SIG-M5 treated with dmso at 0.1 percent for 504 hours (cell line): Measurements from ENCODE around the gene PRTG.
A peak's percentile ranks its signal among the peaks of the same experiment; 100 is the strongest.
"Not testable (repeated sequence)": the region's sequence is repeated elsewhere in the genome, so short reads cannot be mapped to it uniquely, and the experiment has no call there.

Experiments used
- DNase-seq: peaks from one replicate; lab custom pipeline; 2025; ENCODE audit not compliant: unreplicated experiment; lab: John Stamatoyannopoulos, UW

Gene PRTG

DNA sequence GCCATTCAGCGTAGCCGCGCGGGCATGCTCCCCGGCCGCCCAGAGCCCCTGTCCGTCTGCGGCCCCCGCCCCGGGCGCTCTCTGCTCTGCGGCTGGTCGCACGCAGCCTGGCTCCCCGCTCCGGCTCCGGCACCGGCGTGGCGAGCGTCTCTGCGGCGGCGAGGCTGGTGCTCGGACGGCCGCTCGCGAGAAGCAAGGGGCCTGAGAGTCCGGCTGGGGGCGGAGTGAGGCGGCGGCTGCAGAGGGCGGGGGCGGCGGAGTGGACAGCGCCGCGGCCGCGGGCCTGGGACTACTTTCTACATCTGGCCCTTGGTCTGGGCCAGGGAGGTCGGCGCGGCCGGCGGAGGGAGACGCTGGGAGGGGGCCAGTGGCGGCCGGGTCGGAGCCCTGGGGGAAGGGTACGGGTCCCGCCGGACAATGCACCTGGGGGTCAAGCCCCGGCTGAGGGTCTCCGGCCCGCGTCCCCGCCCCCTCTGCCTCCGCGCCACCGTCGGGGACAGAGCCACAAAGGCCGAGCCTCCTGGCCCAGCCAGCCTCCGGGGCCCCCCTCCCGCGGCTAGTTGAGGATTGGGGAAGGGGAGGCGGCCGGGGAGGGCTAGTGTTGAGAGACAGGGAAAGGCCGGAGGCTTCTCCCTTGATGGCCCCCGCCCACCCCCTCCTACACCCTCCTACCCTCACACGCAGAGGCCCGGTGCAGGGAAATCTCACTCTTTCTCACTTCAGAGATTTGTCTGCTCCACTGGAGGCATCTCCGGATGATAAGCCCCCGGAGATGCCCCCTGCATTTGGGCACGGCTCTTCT lies at the start of gene PRTG:
TSS of gene PRTG (minus strand) at position 226 of the 802 bp plus-strand sequence. CDS start at position 5, 221 bp downstream.
- no peak for DNase-seq

- no peak for DNase-seq
These were observed 48.8 kb upstream of the PRTG start for GRCh38 chr15:55791551-55792400.

GRCh38 chr15:55789066-55789660 lies 46.2 kb upstream of the PRTG start:
- no peak for DNase-seq

- no peak for DNase-seq
These were observed 43.4 kb upstream of the PRTG start for GRCh38 chr15:55786341-55786740.

- not testable (repeated sequence) for DNase-seq
These were observed 42.6 kb upstream of the PRTG start for GRCh38 chr15:55785593-55785992.

- DNase-seq: no peak
These were observed 41.3 kb upstream of the PRTG start for GRCh38 chr15:55784286-55784685.

DNA sequence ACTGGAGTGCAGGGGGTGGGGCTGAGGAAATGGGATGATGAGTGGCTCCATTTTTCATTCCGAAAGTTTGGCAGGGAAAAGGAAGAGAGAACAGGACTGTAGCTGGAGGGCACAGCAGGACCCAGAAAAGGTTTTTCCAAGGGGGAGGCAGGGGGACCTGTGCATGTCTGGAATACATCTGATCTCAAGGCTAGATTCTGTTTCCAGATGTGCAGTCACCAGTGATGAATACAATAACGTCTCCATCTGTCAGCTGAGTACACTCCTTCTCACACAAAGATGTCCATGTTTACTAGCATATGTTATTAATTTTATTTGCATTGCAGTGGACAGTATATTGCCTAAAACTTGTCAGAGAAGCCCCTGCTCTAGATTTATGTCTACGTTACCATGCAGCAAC lies 39.9 kb upstream of the PRTG start:
- no peak for DNase-seq

- no peak for DNase-seq
These were observed 37.3 kb upstream of the PRTG start for GRCh38 chr15:55780292-55780691.

GRCh38 chr15:55778932-55779331 lies 36.0 kb upstream of the PRTG start:
- no peak for DNase-seq

- DNase-seq: peak; percentile 42
These were observed 32.4 kb upstream of the PRTG start for GRCh38 chr15:55775316-55775715.

GRCh38 chr15:55774113-55774970 lies 31.4 kb upstream of the PRTG start:
- peak; percentile 6 for DNase-seq

DNA sequence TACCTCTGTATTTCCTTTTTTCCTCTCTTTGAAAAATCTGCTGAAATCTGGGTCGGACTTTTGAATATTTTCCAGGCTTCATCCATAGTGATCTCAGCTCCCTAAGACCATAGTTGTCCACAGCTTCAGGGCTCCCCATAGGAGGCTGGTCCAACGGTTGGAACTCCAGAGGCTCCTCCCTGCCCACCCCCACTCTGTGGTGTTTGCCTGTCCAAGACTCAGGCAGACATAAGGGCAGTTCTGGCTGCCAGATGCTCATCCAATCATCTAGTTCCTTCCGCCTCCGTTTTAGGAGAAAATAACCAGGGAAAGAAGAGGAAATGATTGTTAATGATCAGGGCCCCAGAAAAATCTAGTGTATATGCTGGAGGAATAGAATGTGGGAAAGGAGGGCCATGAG lies 27.9 kb upstream of the PRTG start:
- no peak for DNase-seq

GRCh38 chr15:55770261-55770660 lies 27.3 kb upstream of the PRTG start:
- DNase-seq: no peak

GRCh38 chr15:55768670-55769185 lies 25.8 kb upstream of the PRTG start:
- DNase-seq: no peak

GRCh38 chr15:55766676-55767075 lies 23.7 kb upstream of the PRTG start:
- DNase-seq: no peak

GRCh38 chr15:55764398-55764797 lies 21.4 kb upstream of the PRTG start:
- DNase-seq: no peak

- DNase-seq: no peak
These were observed 15.6 kb upstream of the PRTG start for GRCh38 chr15:55758580-55758986.

DNA sequence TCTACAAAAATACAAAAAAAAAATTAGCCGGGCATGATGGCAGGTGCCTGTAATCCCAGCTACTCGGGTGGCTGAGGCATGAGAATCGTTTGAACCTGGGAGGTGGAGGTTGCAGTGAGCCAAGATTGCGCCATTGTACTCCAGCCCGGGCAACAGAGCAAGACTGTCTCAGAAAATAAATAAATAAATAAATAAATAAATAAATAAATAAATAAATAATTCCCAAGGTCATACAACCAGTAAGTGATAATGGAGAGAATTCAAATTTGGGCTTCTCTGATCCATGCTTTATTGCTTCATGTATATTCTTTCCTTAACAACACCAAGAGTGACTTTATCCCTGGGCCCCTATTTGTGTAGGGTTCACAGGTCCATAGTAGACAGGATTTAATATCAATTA lies 10.5 kb upstream of the PRTG start:
- DNase-seq: not testable (repeated sequence)

- DNase-seq: no peak
These were observed 7.8 kb upstream of the PRTG start for GRCh38 chr15:55750706-55751105.
